Measurements from ENCODE around the gene CRYGS.

GRCh38 chr3:186570941-186571643 is 26.9 kb upstream of the CRYGS start:
- no peak for TF ChIP-seq CTCF (IDR thresholded peaks at IDR 0.05; ENCODE audit: insufficient read depth, low read depth, low read length)
- no peak for TF ChIP-seq EZH2 (IDR thresholded peaks at IDR 0.05; ENCODE audit: insufficient read depth, low read length)
